H1 (cell line): Measurements from ENCODE around the gene DOCK8. TPM values are rescaled to one million over a fixed set of nuclear protein-coding genes. Genes with fewer than 3 reads are reported as not detected.

Source experiments
- CTCF ChIA-PET: fragments of 300-600 bp; sonication (Branson Sonifier 250); formaldehyde crosslinking; loops from one replicate; lab custom pipeline; 2021; ENCODE audit not compliant: partially characterized antibody; lab: Charles Lee
- POLR2A ChIA-PET: fragments of 300-600 bp; sonication (Branson Sonifier 250); formaldehyde crosslinking; loops from one replicate; lab custom pipeline; 2021; ENCODE audit warnings: inconsistent platforms; ENCODE audit not compliant: partially characterized antibody; lab: Charles Lee
- DNase-seq, 2 experiments: peaks; one replicate each; pipeline versions ENCODE4 v3.0.0 to v3.0.0-alpha.2; 2010 to 2022; ENCODE audit warnings: low spot score in 2 of 2, low read depth in 1 of 2, mixed read lengths in 1 of 2
- FAIRE-seq: peaks from 2 replicates; lab custom pipeline; 2011; peaks lifted over from hg19 to GRCh38; lab: Jason Lieb, UNC
- H2AFZ ChIP-seq: 2 replicates; pipeline ENCODE4 v1.8.1; 2012; ENCODE audit warnings: low read length, inconsistent platforms
- H2AK5ac ChIP-seq: 2 replicates; pipeline ENCODE4 v1.6.1; 2013; ENCODE audit warnings: low read depth, low read length
- H2BK120ac ChIP-seq: replicated peaks from 2 replicates; pipeline ENCODE3; 2013; ENCODE audit warnings: low read depth, low read length, inconsistent platforms
- H2BK12ac ChIP-seq: 2 replicates; pipeline ENCODE4 v1.6.1; 2013; ENCODE audit warnings: low read depth, low read length
- H2BK15ac ChIP-seq: 2 replicates; pipeline ENCODE4 v1.6.1; 2013; ENCODE audit warnings: low read length
- H2BK20ac ChIP-seq: 2 replicates; pipeline ENCODE4 v1.6.1; 2013; ENCODE audit warnings: low read length
- H2BK5ac ChIP-seq: 2 replicates; pipeline ENCODE4 v1.6.1; 2013; ENCODE audit warnings: low read depth, low read length
- H3K14ac ChIP-seq: 2 replicates; pipeline ENCODE4 v1.6.1; 2013; ENCODE audit warnings: inconsistent platforms; ENCODE audit not compliant: insufficient read length
- H3K18ac ChIP-seq: 2 replicates; pipeline ENCODE4 v1.6.1; 2013; ENCODE audit warnings: low read length; ENCODE audit errors: extremely low read depth
- H3K23ac ChIP-seq: 2 replicates; pipeline ENCODE4 v1.6.1; 2013; ENCODE audit warnings: inconsistent platforms; ENCODE audit not compliant: insufficient read length
- H3K23me2 ChIP-seq: 2 replicates; pipeline ENCODE4 v1.6.1; 2013; ENCODE audit warnings: low read depth, low read length
- H3K27ac ChIP-seq: 2 replicates; pipeline ENCODE4 v1.6.1; 2011; ENCODE audit warnings: low read depth, low read length, inconsistent platforms
- H3K27me3 ChIP-seq, 4 experiments: replicated peaks in 1 of 4; 1 replicate in 1 of 4; 2 replicates in 3 of 4; pipeline versions ENCODE4 v1.6.1 to v1.8.1; 2011 to 2013; ENCODE audit warnings: low read length in 3 of 4, mild to moderate bottlenecking in 3 of 4, inconsistent platforms in 2 of 4, mixed read lengths in 2 of 4, moderate library complexity in 1 of 4; ENCODE audit not compliant: control insufficient read depth in 3 of 4, insufficient read depth in 3 of 4; ENCODE audit errors: extremely low read depth in 1 of 4
- H3K36me3 ChIP-seq, 4 experiments: 2 replicates each; pipeline versions ENCODE4 v1.6.1 to v1.8.1; 2011 to 2013; ENCODE audit warnings: mild to moderate bottlenecking in 4 of 4, low read length in 3 of 4, moderate library complexity in 2 of 4, control low read depth in 1 of 4, inconsistent platforms in 1 of 4; ENCODE audit not compliant: insufficient read depth in 4 of 4, control insufficient read depth in 2 of 4
- H3K4ac ChIP-seq: replicated peaks from 2 replicates; pipeline ENCODE3; 2013; ENCODE audit warnings: low read length, low read depth, mixed read lengths, inconsistent platforms; ENCODE audit not compliant: insufficient read length
- H3K4me1 ChIP-seq, 4 experiments: replicated peaks in 1 of 4; 1 replicate in 1 of 4; 2 replicates in 3 of 4; pipeline versions ENCODE4 v1.6.1 to v1.8.1; 2011 to 2013; ENCODE audit warnings: low read length in 3 of 4, inconsistent platforms in 2 of 4, mixed read lengths in 1 of 4; ENCODE audit not compliant: insufficient read depth in 4 of 4, control insufficient read depth in 3 of 4
- H3K4me2 ChIP-seq, 2 experiments: 2 replicates each; pipeline versions ENCODE4 v1.6.1 to v1.8.1; 2011 to 2013; ENCODE audit warnings: low read depth in 2 of 2, low read length in 2 of 2, control low read depth in 1 of 2, inconsistent platforms in 1 of 2, mild to moderate bottlenecking in 1 of 2; ENCODE audit not compliant: insufficient read depth in 1 of 2
- H3K4me3 ChIP-seq, 4 experiments: fragments of 200-600, 300-600 bp in 1 of 4; sonication (generic), shearing (Covaris generic), sonication (Bioruptor Twin) in 1 of 4; 2 replicates each; pipeline versions ENCODE4 v1.5.1 to v1.8.1; 2011 to 2016; ENCODE audit warnings: low read length in 4 of 4, low read depth in 3 of 4, control low read depth in 2 of 4, inconsistent platforms in 2 of 4, mild to moderate bottlenecking in 2 of 4, mixed read lengths in 1 of 4, moderate library complexity in 1 of 4; ENCODE audit not compliant: insufficient read depth in 2 of 4; ENCODE audit errors: extremely low read depth in 1 of 4
- H3K56ac ChIP-seq: replicated peaks from 2 replicates; pipeline ENCODE3; 2013; ENCODE audit warnings: low read depth, mild to moderate bottlenecking, mixed read lengths, low read length, inconsistent platforms; ENCODE audit not compliant: insufficient read length
- H3K79me1 ChIP-seq: 2 replicates; pipeline ENCODE4 v1.6.1; 2013; ENCODE audit warnings: low read depth, low read length, control low read depth
- H3K79me2 ChIP-seq, 2 experiments: 2 replicates each; pipeline versions ENCODE4 v1.6.1 to v1.8.1; 2012 to 2013; ENCODE audit warnings: low read length in 2 of 2, mild to moderate bottlenecking in 2 of 2, inconsistent platforms in 1 of 2; ENCODE audit not compliant: insufficient read depth in 2 of 2, control insufficient read depth in 1 of 2
- H3K9ac ChIP-seq, 4 experiments: replicated peaks in 1 of 4; 1 replicate in 1 of 4; 2 replicates in 3 of 4; pipeline versions ENCODE4 v1.6.1 to v1.8.1; 2011 to 2013; ENCODE audit warnings: low read depth in 3 of 4, low read length in 3 of 4, control low read depth in 2 of 4, mild to moderate bottlenecking in 2 of 4, moderate library complexity in 2 of 4, inconsistent platforms in 1 of 4; ENCODE audit errors: extremely low read depth in 1 of 4
- H3K9me3 ChIP-seq, 2 experiments: 2 replicates each; pipeline versions ENCODE4 v1.6.1 to v1.8.1; 2012 to 2013; ENCODE audit warnings: mild to moderate bottlenecking in 2 of 2, moderate library complexity in 2 of 2, control low read depth in 1 of 2, inconsistent platforms in 1 of 2, low read depth in 1 of 2, low read length in 1 of 2, mixed read lengths in 1 of 2; ENCODE audit not compliant: insufficient read depth in 2 of 2
- H4K20me1 ChIP-seq, 2 experiments: replicated peaks in 1 of 2; 2 replicates each; pipeline versions ENCODE3 to v1.8.1; 2011 to 2013; ENCODE audit warnings: inconsistent platforms in 2 of 2, low read length in 2 of 2, mild to moderate bottlenecking in 1 of 2; ENCODE audit not compliant: insufficient read depth in 2 of 2, control insufficient read depth in 1 of 2
- H4K5ac ChIP-seq: 2 replicates; pipeline ENCODE4 v1.6.1; 2013; ENCODE audit warnings: low read length, low read depth, mixed read lengths, inconsistent platforms; ENCODE audit not compliant: insufficient read length
- H4K8ac ChIP-seq: 2 replicates; pipeline ENCODE4 v1.8.0; 2013; ENCODE audit warnings: mild to moderate bottlenecking, moderate library complexity, low read length, inconsistent platforms; ENCODE audit not compliant: insufficient read depth; ENCODE audit errors: extremely low read depth
- H4K91ac ChIP-seq: replicated peaks from 2 replicates; pipeline ENCODE3; 2013; ENCODE audit warnings: low read length, mixed read lengths, inconsistent platforms; ENCODE audit not compliant: insufficient read length
- BACH1 ChIP-seq: IDR thresholded peaks from 2 replicates; pipeline ENCODE4 v1.6.1; 2012; ENCODE audit warnings: low read length, improper control_type of control experiment
- EZH2 ChIP-seq: fragments of 200-600 bp; sonication (generic); IDR thresholded peaks from 2 replicates; pipeline ENCODE4 v1.7.1; 2012; ENCODE audit warnings: low read depth, mild to moderate bottlenecking, moderate library complexity, low read length, inconsistent platforms; ENCODE audit not compliant: severe bottlenecking
- HDAC6 ChIP-seq: IDR thresholded peaks from one replicate; pipeline ENCODE4 v1.7.1; 2012; ENCODE audit warnings: low read depth, mild to moderate bottlenecking, inconsistent platforms, low read length, moderate library complexity
- KDM1A ChIP-seq: fragments of 200-600, 300-600 bp; sonication (generic); IDR thresholded peaks from 2 replicates; pipeline ENCODE4 v1.7.1; 2016; ENCODE audit warnings: mild to moderate bottlenecking, low read length, borderline replicate concordance
- KDM5A ChIP-seq: fragments of 200-600 bp; IDR thresholded peaks from 2 replicates; pipeline ENCODE4 v1.7.1; 2012; ENCODE audit warnings: mild to moderate bottlenecking, low read length, inconsistent platforms, mixed read lengths
- RFX5 ChIP-seq: IDR thresholded peaks from 2 replicates; pipeline ENCODE4 v1.6.1; 2011; ENCODE audit warnings: low read depth, low read length, improper control_type of control experiment, borderline replicate concordance
- RNF2 ChIP-seq: fragments of 200-900, 300-1000 bp; sonication (generic); IDR thresholded peaks from 2 replicates; pipeline ENCODE4 v1.7.1; 2016; ENCODE audit warnings: borderline replicate concordance, low read depth, mild to moderate bottlenecking, antibody characterized with exemption, low read length; ENCODE audit not compliant: poor library complexity, severe bottlenecking; ENCODE audit errors: missing control alignments
- SIRT6 ChIP-seq: IDR thresholded peaks from one replicate; pipeline ENCODE4 v1.7.1; 2012; ENCODE audit warnings: low read length, inconsistent platforms
- SP2 ChIP-seq: IDR thresholded peaks from 2 replicates; pipeline ENCODE4 v1.6.1; 2012; ENCODE audit warnings: mild to moderate bottlenecking, low read length, inconsistent platforms
- TEAD4 ChIP-seq: IDR thresholded peaks from 2 replicates; pipeline ENCODE4 v1.6.1; 2012; ENCODE audit warnings: low read depth, low read length, inconsistent platforms, mixed read lengths
- WGBS, 2 experiments: shearing (Covaris generic) in 1 of 2; methylation state at CpG; one replicate each; pipeline versions ENCODE4 v1.1.6 to v1.1.7; 2013 to 2015; ENCODE audit warnings: low lambda C conversion rate in 2 of 2, mixed read lengths in 2 of 2, inconsistent platforms in 1 of 2, low coverage in 1 of 2, missing lambda C conversion rate in 1 of 2; ENCODE audit not compliant: insufficient replicate concordance in 2 of 2, insufficient coverage in 1 of 2, insufficient read length in 1 of 2; ENCODE audit errors: extremely low coverage in 1 of 2, missing lambda C conversion rate in 1 of 2; 5-methylcytosine and 5-hydroxymethylcytosine counted together
- polyA plus RNA-seq, 7 experiments: library from polyadenylated mRNA; depleted of rRNA in 3 of 7; stranded (reverse) in 5 of 7; unstranded in 2 of 7; fragments of >200 nt in 5 of 7; fragments of 200-250 nt in 2 of 7; gene quantifications; 1 replicate in 5 of 7; 2 replicates in 1 of 7; 4 replicates in 1 of 7; pipeline versions ENCODE4 v1.2.1 to v1.2.3, GENCODE V29; 2011 to 2013; ENCODE audit warnings: missing spikeins in 2 of 7, mixed read lengths in 2 of 7
- total RNA-seq: library from RNA; stranded (reverse); fragmentation: NEBNext Ultra II Directional; extraction: Animal tissue kit (Norgen Biotek cat#: 25700); gene quantifications from 2 replicates; pipeline ENCODE4 v1.2.1, GENCODE V29; 2021

DOCK8 gene
- total and polyA plus RNA-seq, 2 of the 8 experiments (the other 6 are each of a cell fraction or from before 2014, with no cell fraction given) = 0.57 to 2.0 TPM

- ChIA-PET CTCF (interaction anchor here (1.7 kb wide), 1 partner anchor 15 kb away, joined by 4 read pairs; no protein-coding TSS in a partner anchor), POLR2A (no interaction called here)
- Histone ChIP-seq H3K56ac (no peak overlapping the region), H2BK20ac (no peak overlapping the region), H3K27me3 (no peaks in the 10 kb centered on the region), H3K79me1 (no peaks in the 10 kb centered on the region), H4K8ac (no peak overlapping the region), H3K4me3 (no peak overlapping the region), H3K9me3 (no peaks in the 10 kb centered on the region), H3K23ac (no peak overlapping the region), H3K79me2 (no peaks in the 10 kb centered on the region), H3K36me3 (no peaks in the 10 kb centered on the region), H3K4ac (no peak overlapping the region), H2BK15ac (no peak overlapping the region), H2BK120ac (no peak overlapping the region), H2AFZ (no peak overlapping the region), H2BK12ac (no peak overlapping the region), H3K18ac (no peak overlapping the region), H3K4me1 (no peaks in the 10 kb centered on the region), H3K4me2 (no peak overlapping the region), H2BK5ac (no peak overlapping the region), H4K5ac (no peak overlapping the region), H2AK5ac (no peak overlapping the region), H3K14ac (no peak overlapping the region), H3K23me2 (no peaks in the 10 kb centered on the region; the same call in 1 of the 2 replicates), H4K20me1 (no peaks in the 10 kb centered on the region), H4K91ac (no peak overlapping the region), H3K27ac (no peak overlapping the region), H3K9ac (no peak overlapping the region)
- DNase-seq (no peak), FAIRE-seq (no peak)
- WGBS, 2 experiments = 100% methylated on average over 1 of the region's 1 CpG; no CpG with 5 or more reads in 1 of the 2 experiments
- TF ChIP-seq EZH2 (no peak), RFX5 (no peak), SIRT6 (no peak), TEAD4 (no peak), KDM5A (no peak), RNF2 (no peak), KDM1A (no peak), SP2 (no peak), BACH1 (no peak), HDAC6 (no peak)
Observed at GRCh38 chr9:250039-250438, 35.4 kb downstream of the DOCK8 start.
